HG02623 (cell line): ENCODE measurements around the gene RBMS2.
"Not testable (repeated sequence)": the region's sequence is repeated elsewhere in the genome, so short reads cannot be mapped to it uniquely, and the experiment has no call there.

Experiments used
- ATAC-seq: cut with Tn5 transposase; IDR thresholded peaks from one replicate; pipeline ENCODE4 v1.9.1; 2021; ENCODE audit warnings: moderate library complexity; ENCODE audit not compliant: unreplicated experiment

Gene RBMS2

GRCh38 chr12:56521590-56522371 lies at the start of gene RBMS2:
TSS of gene RBMS2 (plus strand) at chr12:56521820. CDS start at chr12:56522024, 204 bp downstream.
- no peak for ATAC-seq

- ATAC-seq = no peak
These were observed 47.2 kb upstream of the RBMS2 start for GRCh38 chr12:56474389-56474788.

- no peak for ATAC-seq
These were observed 45.5 kb upstream of the RBMS2 start for GRCh38 chr12:56476143-56476542.

- ATAC-seq = no peak
These were observed 44.6 kb upstream of the RBMS2 start for GRCh38 chr12:56476972-56477432.

GRCh38 chr12:56477521-56478225 lies 43.9 kb upstream of the RBMS2 start:
- ATAC-seq = no peak

- no peak for ATAC-seq
These were observed 42.0 kb upstream of the RBMS2 start for GRCh38 chr12:56479625-56480024.

GRCh38 chr12:56484566-56484965 lies 37.1 kb upstream of the RBMS2 start:
- ATAC-seq = no peak

GRCh38 chr12:56486694-56487093 lies 34.9 kb upstream of the RBMS2 start:
- no peak for ATAC-seq

- no peak for ATAC-seq
These were observed 34.1 kb upstream of the RBMS2 start for GRCh38 chr12:56487448-56488040.

GRCh38 chr12:56488041-56488955 lies 33.3 kb upstream of the RBMS2 start, which contains the start of gene GLS2:
TSS of gene GLS2 (minus strand) at chr12:56488161. CDS start at chr12:56488118, 43 bp downstream.
- peak; percentile 88 for ATAC-seq

GRCh38 chr12:56490360-56490759 lies 31.3 kb upstream of the RBMS2 start:
- no peak for ATAC-seq

GRCh38 chr12:56493409-56494105 lies 28.1 kb upstream of the RBMS2 start:
- ATAC-seq = not testable (repeated sequence)

- not testable (repeated sequence) for ATAC-seq
These were observed 27.6 kb upstream of the RBMS2 start for GRCh38 chr12:56494106-56494415.

- ATAC-seq = not testable (repeated sequence)
These were observed 27.1 kb upstream of the RBMS2 start for GRCh38 chr12:56494481-56494880.

GRCh38 chr12:56496704-56497103 lies 24.9 kb upstream of the RBMS2 start:
- not testable (repeated sequence) for ATAC-seq

- not testable (repeated sequence) for ATAC-seq
These were observed 23.3 kb upstream of the RBMS2 start for GRCh38 chr12:56498126-56498902.

GRCh38 chr12:56499452-56499851 lies 22.2 kb upstream of the RBMS2 start:
- not testable (repeated sequence) for ATAC-seq

- not testable (repeated sequence) for ATAC-seq
These were observed 21.7 kb upstream of the RBMS2 start for GRCh38 chr12:56499879-56500278.

- no peak for ATAC-seq
These were observed 10.8 kb upstream of the RBMS2 start for GRCh38 chr12:56510786-56511185.
